NOMO-1 treated with DMSO at 0.1 percent for 48 hours (cell line): Measurements from ENCODE around the gene HNRNPF.

Experiments used
- DNase-seq: peaks from one replicate; lab custom pipeline; 2025; ENCODE audit not compliant: unreplicated experiment; lab: John Stamatoyannopoulos, UW

The HNRNPF gene

GRCh38 chr10:43377424-43377883, 31.5 kb downstream of the HNRNPF start:
- DNase-seq, result no peak

- no peak for DNase-seq
Measured at GRCh38 chr10:43376828-43377423, 32.1 kb downstream of the HNRNPF start.

- DNase-seq, result no peak
Measured at GRCh38 chr10:43376046-43376635, 32.8 kb downstream of the HNRNPF start.

- no peak for DNase-seq
Measured at GRCh38 chr10:43375401-43376020, 33.5 kb downstream of the HNRNPF start.

GRCh38 chr10:43374194-43374593, 34.8 kb downstream of the HNRNPF start:
- DNase-seq, result no peak

- no peak for DNase-seq
Measured at GRCh38 chr10:43373461-43373860, 35.5 kb downstream of the HNRNPF start.

- DNase-seq, result no peak
Measured at GRCh38 chr10:43372765-43373361, 36.1 kb downstream of the HNRNPF start.

- no peak for DNase-seq
Measured at GRCh38 chr10:43371418-43371817, 37.6 kb downstream of the HNRNPF start, which contains the start of gene FXYD4. FXYD4 (plus strand) TSS chr10:43371636; CDS start chr10:43373747, 2,111 bp downstream.

- no peak for DNase-seq
Measured at GRCh38 chr10:43370671-43371215, 38.2 kb downstream of the HNRNPF start.

- DNase-seq, result no peak
Measured at GRCh38 chr10:43369921-43370320, 39.1 kb downstream of the HNRNPF start.

GRCh38 chr10:43365001-43365400, 44.0 kb downstream of the HNRNPF start:
- no peak for DNase-seq

GRCh38 chr10:43362191-43362839, 46.7 kb downstream of the HNRNPF start:
- DNase-seq, result peak; percentile 95

GRCh38 chr10:43361547-43362190, 47.3 kb downstream of the HNRNPF start:
- peak; percentile 10 for DNase-seq

- no peak for DNase-seq
Measured at GRCh38 chr10:43360086-43360485, 48.9 kb downstream of the HNRNPF start.

GRCh38 chr10:43355749-43356371, 53.1 kb downstream of the HNRNPF start:
- DNase-seq, result no peak

GRCh38 chr10:43354879-43355380, 54.1 kb downstream of the HNRNPF start:
- DNase-seq, result no peak

- DNase-seq, result no peak
Measured at GRCh38 chr10:43354330-43354635, 54.7 kb downstream of the HNRNPF start.

- no peak for DNase-seq
Measured at GRCh38 chr10:43353495-43354329, 55.3 kb downstream of the HNRNPF start.

- no peak for DNase-seq
Measured at GRCh38 chr10:43352951-43353350, 56.0 kb downstream of the HNRNPF start.
